GM18873 (cell line): ENCODE measurements around the gene PACS2.

Experiments
- ATAC-seq: cut with Tn5 transposase; IDR thresholded peaks from one replicate; pipeline ENCODE4 v1.9.1; 2021; ENCODE audit warnings: mild to moderate bottlenecking, moderate library complexity, moderate number of reproducible peaks; ENCODE audit not compliant: unreplicated experiment, low FRiP score

The PACS2 gene

GRCh38 chr14:105383083-105383730, 68.7 kb downstream of the PACS2 start:
- ATAC-seq, result no peak

DNA sequence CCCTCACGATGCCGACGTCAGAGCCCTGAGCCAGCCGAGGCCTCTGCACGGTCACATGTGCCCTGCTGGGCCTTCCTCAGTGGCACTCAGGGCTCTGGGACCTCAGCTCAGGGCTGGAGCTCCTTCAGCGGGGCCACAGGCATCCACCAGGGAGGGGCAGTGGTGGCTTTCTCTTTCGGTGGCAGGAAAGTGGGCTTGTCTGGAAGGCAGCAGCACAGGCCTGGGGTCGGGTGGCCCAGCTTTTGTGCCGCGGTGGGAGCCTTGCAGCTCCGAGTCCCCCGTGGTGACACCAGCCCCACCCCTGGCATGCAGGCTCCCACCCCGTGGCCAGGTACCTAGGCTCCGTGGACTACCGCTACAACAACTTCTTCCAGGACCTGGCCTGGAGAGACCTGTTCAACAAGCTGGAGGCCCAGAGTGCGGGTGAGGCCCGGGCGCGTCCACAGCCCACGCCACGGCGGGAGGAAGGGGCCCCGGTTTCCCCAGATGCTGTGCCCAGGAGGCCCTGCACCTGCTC, 69.6 kb downstream of the PACS2 start:
- no peak for ATAC-seq

DNA sequence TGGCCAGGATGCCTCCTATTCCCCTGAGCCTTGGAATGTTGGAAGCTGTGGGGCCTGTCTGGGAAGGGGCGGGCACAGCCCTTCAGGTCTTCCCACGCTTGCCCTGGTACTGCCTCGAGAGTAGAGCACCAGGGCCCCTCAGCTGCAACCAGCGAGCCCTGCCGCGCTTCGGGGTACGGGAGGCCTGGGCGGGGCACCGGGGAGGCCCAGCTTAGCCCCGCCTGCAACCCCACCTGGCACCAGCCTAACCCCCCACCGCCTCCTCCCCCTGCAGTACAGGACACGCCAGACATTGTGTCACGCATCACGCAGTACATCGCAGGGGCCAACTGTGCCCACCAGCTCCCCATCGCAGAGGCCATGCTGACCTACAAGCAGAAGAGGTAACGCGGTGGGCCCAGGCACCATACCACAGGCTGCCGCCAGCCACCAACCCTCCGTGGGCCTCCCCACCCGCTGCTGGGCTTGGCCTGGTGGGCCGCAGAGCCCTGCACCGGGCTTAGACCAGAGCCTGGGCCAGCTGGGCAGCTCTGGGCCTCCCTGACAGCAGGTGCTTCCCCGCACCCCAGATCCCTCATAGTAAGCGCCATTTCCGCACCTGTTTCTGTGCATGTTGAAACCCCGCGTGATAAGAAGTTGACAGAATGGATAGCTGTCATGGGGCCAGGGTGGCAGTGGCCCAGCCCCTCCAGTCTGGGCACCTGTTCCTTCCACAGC, 70.2 kb downstream of the PACS2 start:
- no peak for ATAC-seq

DNA sequence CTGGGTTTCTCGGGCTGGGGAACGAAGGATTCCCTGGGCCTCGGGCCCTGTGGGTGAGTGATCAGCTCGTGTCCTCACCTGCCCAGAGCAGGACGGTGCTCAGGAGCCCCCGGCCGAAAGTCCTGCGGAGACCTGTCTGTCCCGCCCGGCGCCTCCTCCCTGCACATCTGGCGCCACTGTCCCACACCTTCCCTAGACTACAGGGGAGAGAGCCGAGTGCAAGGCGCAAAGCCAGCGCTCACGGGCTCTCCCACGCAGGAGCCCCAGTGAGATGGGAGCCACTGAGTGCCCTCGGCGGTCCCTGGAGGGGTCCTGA, 70.7 kb downstream of the PACS2 start:
- no peak for ATAC-seq

DNA sequence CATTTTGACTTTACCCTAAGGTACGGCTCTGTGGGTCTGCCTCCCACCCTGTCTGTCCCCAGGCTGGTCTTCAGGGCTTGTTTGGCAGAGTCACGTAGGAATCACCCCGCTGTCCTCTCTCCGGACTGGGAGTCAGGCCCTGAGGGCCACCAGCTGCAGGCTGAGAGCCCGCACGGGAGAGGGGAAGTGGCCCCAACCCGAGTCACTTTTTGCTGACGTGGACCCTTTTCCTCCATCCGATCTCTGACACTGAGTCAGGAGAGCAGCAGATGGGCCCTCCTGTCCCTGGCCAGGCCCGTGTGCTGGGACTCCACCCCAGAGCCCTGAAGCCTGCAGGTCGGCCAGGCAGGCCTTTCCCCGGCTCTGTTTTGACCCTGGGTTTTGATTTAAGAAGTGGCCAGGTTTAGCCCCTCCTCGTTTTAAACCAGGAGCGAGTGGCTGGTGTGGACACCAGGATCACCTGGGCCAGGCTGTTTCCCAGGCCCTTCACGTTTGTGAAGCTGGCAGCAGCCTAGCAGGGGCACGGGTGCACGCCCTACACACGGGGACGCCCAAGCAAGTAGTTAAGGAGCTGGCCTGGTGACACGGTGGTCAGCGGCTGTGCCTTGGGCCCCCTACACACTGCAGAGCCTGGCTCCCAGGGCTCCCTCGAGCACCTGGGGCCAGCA, 71.3 kb downstream of the PACS2 start:
- ATAC-seq, result no peak

- ATAC-seq, result no peak
Measured at GRCh38 chr14:105386581-105387529, 72.3 kb downstream of the PACS2 start.

DNA sequence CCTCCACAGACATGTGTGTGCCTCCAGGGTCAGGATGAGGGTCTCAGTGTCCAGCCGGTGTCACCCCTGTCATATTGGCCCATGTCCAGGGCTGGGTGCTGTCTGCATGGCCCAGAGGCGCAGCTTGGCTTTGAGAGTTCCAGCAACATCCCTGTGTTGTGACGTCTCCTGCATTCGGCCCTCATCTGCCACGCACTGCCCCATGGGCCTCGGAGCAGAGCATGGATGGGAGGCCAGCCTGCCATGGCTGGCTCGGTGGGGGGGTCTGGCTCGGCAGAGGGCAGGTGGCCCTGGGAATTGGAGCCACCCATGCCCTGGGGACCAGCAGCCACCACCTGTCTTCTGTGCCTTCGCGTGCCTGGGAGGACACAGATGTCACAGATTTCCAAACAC, 73.0 kb downstream of the PACS2 start:
- no peak for ATAC-seq

GRCh38 chr14:105388110-105388951, 73.8 kb downstream of the PACS2 start:
- no peak for ATAC-seq

- no peak for ATAC-seq
Measured at GRCh38 chr14:105388976-105389375, 74.4 kb downstream of the PACS2 start.

DNA sequence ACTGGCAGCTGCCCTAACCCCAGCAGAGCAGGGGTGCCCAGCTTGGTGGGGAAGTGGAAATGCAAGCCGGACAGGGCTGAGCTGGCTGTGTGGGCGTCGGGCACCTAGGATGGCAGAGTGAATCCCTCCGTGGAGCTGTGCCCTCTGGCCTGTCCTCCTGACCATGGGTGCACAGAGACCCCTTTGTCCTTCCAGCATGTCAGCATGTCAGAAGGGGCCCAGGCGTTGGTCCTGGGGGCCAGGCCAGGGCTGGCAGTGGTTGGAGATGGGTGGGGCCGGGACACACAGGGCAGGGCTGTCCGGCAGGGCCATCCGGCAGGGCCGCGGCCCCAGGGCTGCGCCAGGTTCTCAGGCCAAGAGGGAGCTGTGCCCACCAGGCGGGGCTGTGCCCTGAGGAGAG, 75.0 kb downstream of the PACS2 start:
- no peak for ATAC-seq

- ATAC-seq, result no peak
Measured at GRCh38 chr14:105389976-105390848, 75.7 kb downstream of the PACS2 start.

GRCh38 chr14:105390849-105391500, 76.4 kb downstream of the PACS2 start:
- no peak for ATAC-seq

DNA sequence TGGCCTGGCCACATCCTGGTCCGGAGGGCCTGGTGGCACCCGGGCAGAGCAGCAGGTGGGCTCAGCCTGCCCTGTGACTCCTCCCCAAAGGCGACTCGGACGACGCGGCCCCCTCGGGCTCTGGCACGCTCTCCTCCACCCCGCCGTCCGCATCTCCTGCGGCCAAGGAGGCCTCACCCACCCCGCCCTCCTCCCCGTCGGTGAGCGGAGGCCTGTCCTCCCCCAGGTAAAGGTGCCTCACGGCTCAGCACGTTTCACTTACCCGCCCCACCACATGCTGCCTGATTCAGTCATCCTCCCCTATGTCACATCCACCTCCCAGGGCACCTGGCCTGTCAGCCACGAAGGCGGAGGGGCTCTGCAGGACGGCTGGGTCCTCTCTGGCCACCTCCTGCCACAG, 77.0 kb downstream of the PACS2 start:
- ATAC-seq, result no peak

GRCh38 chr14:105392131-105393090, 77.9 kb downstream of the PACS2 start:
- ATAC-seq, result no peak

DNA sequence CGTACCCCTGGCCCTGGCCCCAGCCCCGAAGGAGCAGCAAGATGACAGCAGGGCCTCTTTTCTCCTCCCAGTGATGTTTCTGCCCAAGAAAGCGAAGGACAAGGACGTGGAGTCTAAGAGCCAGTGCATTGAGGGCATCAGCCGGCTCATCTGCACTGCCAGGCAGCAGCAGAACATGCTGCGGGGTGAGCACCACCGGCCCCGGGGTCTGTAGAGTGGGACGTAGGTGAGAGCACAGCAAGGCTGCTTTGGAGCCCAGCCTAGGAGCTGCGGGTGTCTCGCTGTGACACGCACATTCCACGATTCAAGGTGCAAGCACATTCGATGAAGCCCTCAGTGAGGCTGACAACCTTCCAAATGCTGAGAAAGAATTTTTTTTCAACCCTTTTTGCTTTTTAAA, 78.6 kb downstream of the PACS2 start:
- ATAC-seq, result no peak

DNA sequence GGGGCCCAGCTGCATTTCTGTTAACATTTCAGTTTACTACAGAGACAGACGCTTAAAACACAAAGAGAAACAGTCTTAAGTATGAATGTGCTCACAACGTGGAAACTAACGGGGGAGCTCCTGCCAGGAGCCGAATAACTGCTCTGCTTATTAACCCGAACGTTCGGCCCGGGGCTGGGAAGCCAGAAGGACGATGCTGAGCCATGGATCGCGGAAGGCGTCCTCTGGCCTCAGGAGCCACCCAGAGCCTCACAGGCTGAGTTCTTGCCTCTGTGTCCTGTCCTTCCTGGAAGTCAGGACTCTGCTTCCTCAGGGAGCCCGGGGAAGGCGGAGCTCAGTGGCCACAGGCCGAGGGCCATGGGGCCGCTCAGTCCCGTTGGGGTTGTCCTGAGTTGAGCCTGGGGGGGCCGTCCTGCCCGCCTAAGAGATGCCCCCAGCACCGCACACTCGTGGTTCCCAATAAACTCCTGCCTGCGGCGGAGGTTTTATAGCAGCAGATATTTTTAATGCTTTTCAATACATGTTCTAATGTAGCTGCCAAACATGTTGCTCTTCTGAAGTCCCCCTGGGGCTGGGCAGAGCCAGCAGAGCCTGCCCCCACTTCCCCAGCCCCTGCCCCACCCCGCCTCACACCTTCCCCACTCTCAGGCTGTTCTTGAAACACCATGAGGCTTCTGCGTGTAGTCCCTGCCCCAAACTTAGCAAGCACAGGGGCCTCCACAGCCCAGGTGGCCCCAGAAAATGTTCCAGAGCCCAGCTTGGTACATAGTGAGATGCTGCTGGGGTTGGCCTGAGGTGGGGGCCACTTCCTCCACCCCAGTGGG, 80.4 kb downstream of the PACS2 start:
- ATAC-seq, result no peak

DNA sequence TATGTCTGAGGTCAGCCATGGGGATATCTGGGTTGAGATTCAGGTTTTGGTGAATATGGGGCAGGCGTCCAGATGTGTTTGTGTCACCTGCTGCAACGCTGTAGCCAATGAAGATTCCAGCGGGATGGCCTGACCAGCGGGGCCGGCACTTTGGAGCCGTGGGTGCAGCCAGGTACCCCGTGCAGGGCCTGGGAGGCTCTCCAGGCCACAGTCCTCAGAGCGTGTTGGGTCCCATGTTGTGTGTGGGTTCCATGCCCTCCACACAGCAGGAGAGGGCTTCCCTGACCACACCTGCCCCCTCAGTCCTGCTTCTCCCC, 80.9 kb downstream of the PACS2 start:
- no peak for ATAC-seq
